Prostate gland (tissue), 2 donors: ENCODE measurements around the gene POLL. TPM values are rescaled to one million over a fixed set of nuclear protein-coding genes. Genes with fewer than 3 reads are reported as not detected.

Experiments
- DNase-seq: peaks from one replicate; pipeline ENCODE4 v3.0.0-alpha.2; 2019; ENCODE audit warnings: low spot score
- H3K27ac ChIP-seq, 2 donors: fragments of 200-600 bp; sonication (generic); 2 replicates each; pipeline ENCODE4 v1.5.1; 2017 to 2019
- H3K27me3 ChIP-seq: fragments of 200-600 bp; sonication (generic); replicated peaks from 2 replicates; pipeline ENCODE4 v1.5.1; 2019; ENCODE audit not compliant: insufficient read depth
- H3K36me3 ChIP-seq, 2 donors: fragments of 200-600 bp; sonication (generic); 1 replicate in 1 of 2; 2 replicates in 1 of 2; pipeline versions ENCODE4 v1.5.1 to v1.8.1; 2017 to 2019
- H3K4me1 ChIP-seq: fragments of 200-600 bp; sonication (generic); replicated peaks from 2 replicates; pipeline ENCODE4 v1.5.1; 2019
- H3K4me3 ChIP-seq, 2 donors: fragments of 200-600 bp; sonication (generic); 2 replicates each; pipeline ENCODE4 v1.5.1; 2017 to 2019
- H3K9me3 ChIP-seq: fragments of 200-600 bp; sonication (generic); 2 replicates; pipeline ENCODE4 v1.5.1; 2017
- POLR2A ChIP-seq: fragments of 450-650 bp; IDR thresholded peaks from one replicate; pipeline ENCODE4 v1.6.1; 2016; ENCODE audit warnings: antibody characterized with exemption, mild to moderate bottlenecking
- POLR2AphosphoS5 ChIP-seq: sonication (generic); formaldehyde crosslinking; IDR thresholded peaks from one replicate; pipeline ENCODE4 v1.6.1; 2017; ENCODE audit warnings: antibody characterized with exemption
- WGBS: methylation state at CpG from one replicate; pipeline ENCODE4 v1.1.5; 2018; 5-methylcytosine and 5-hydroxymethylcytosine counted together
- intact Hi-C: fragments of 100-400 bp; cut with DNase I; formaldehyde crosslinking; loops from one replicate; pipeline ENCODE4 v1.14.2; 2022
- total RNA-seq, 2 donors: library from RNA; depleted of rRNA; stranded (reverse); fragments of >200 nt; gene quantifications; one replicate each; pipeline ENCODE4 v1.1.0, GENCODE V29; 2016
- TF ChIP-seq, protein P1 (sequence below), 4 experiments: fragments of 200-600 bp in 2 of 4; fragments of 450-650 bp in 2 of 4; sonication (generic) in 2 of 4; IDR thresholded peaks; 1 replicate in 3 of 4; 2 replicates in 1 of 4; pipeline ENCODE4 v1.5.1; 2016 to 2019; ENCODE audit warnings: antibody characterized with exemption in 4 of 4, mild to moderate bottlenecking in 2 of 4, moderate library complexity in 2 of 4

The POLL gene
- total RNA-seq, 2 donors from 2014 or later: 23.2 to 44.7 TPM

DNA sequence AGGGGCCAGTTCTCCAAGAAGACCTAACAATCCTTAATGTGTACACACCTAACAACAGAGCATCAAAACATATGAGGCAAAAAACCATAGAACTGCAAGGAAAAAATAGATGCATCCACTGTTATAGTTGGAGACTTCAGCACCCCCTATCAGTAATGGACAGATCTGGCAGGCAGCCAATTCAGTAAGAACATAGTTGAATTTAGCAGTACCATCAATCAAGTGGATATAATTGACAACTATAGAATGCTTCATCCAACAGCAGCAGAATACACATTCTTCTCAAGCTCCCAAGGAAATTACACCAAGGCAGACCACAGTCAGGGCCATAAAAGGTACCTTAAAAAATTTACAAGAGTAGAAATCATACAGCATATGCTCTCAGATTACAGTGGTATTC, 42.2 kb downstream of the POLL start:
- no peaks in the 10 kb centered on the region for H3K9me3 ChIP-seq
- no peak for TF ChIP-seq POLR2A
- TF ChIP-seq, protein P1, sequence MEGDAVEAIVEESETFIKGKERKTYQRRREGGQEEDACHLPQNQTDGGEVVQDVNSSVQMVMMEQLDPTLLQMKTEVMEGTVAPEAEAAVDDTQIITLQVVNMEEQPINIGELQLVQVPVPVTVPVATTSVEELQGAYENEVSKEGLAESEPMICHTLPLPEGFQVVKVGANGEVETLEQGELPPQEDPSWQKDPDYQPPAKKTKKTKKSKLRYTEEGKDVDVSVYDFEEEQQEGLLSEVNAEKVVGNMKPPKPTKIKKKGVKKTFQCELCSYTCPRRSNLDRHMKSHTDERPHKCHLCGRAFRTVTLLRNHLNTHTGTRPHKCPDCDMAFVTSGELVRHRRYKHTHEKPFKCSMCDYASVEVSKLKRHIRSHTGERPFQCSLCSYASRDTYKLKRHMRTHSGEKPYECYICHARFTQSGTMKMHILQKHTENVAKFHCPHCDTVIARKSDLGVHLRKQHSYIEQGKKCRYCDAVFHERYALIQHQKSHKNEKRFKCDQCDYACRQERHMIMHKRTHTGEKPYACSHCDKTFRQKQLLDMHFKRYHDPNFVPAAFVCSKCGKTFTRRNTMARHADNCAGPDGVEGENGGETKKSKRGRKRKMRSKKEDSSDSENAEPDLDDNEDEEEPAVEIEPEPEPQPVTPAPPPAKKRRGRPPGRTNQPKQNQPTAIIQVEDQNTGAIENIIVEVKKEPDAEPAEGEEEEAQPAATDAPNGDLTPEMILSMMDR (IDR thresholded peaks at IDR 0.05): no peak
- TF ChIP-seq POLR2AphosphoS5: no peak
- H3K4me3 ChIP-seq: no peak overlapping the region
- no peaks in the 10 kb centered on the region for H3K27me3 ChIP-seq
- H3K27ac ChIP-seq: no peak overlapping the region
- DNase-seq: no peak
- intact Hi-C loops: no loop called here
- no peaks in the 10 kb centered on the region for H3K36me3 ChIP-seq
- no peaks in the 10 kb centered on the region for H3K4me1 ChIP-seq

DNA sequence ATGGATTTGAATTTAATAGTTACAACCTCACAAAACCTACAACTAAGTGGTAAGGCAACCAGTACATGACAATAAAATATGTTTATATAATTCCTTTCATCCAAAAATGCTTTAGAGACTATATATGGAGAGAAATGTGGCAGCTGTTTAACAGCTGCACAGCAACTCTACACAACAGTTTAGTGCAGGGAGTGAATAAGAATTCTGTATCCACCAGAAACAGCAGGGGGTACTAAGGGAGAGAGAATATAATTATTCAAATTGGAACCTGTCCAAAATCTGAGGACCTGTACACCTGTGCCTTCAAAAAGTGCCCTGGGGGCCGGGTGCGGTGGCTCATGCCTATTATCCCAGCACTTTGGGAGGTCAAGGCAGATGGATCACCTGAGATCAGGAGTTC, 49.6 kb downstream of the POLL start:
- WGBS: 95% methylated on average over 2 of the region's 2 CpGs
- intact Hi-C loops: no loop called here
- H3K27me3 ChIP-seq: no peaks in the 10 kb centered on the region

DNA sequence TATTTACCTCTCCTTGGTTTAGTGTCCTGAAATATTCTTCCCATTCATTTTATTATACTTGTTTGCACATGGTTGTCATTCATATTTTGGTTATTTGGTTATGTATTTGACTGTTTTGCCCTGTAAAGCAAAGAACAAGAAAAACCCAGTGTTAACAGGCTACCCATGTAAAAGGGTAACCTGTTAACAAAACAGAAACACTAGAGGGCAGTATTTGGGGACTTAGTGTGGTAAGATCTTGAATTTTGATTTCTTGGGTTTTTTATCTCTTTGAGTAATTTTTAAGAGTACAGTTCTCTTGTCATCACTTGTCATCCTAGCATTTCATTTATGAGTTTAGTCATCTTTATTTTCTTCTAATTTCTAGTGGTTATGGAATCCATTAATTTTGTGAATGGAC, 51.3 kb downstream of the POLL start:
- intact Hi-C loops: no loop called here
- no peaks in the 10 kb centered on the region for H3K9me3 ChIP-seq
- H3K4me1 ChIP-seq: no peaks in the 10 kb centered on the region
- H3K27ac ChIP-seq: no peak overlapping the region
- no peak overlapping the region for H3K4me3 ChIP-seq
- H3K27me3 ChIP-seq: no peaks in the 10 kb centered on the region
- DNase-seq: no peak
- no peaks in the 10 kb centered on the region for H3K36me3 ChIP-seq
- TF ChIP-seq, protein P1 (IDR thresholded peaks at IDR 0.05): peak in 3 of 4 experiments; percentile 18 to 25 (median 19)
- TF ChIP-seq POLR2AphosphoS5 (no peak), POLR2A (no peak)

More for the DNA sequence above, 49.6 kb downstream of the POLL start:
- no peak for DNase-seq
- H3K27ac ChIP-seq: no peak overlapping the region
- no peak overlapping the region for H3K4me3 ChIP-seq
- no peaks in the 10 kb centered on the region for H3K4me1 ChIP-seq
- H3K9me3 ChIP-seq: no peaks in the 10 kb centered on the region
- H3K36me3 ChIP-seq: no peaks in the 10 kb centered on the region
- TF ChIP-seq, protein P1 (IDR thresholded peaks at IDR 0.05): no peak
- no peak for TF ChIP-seq POLR2AphosphoS5
- TF ChIP-seq POLR2A: no peak

DNA sequence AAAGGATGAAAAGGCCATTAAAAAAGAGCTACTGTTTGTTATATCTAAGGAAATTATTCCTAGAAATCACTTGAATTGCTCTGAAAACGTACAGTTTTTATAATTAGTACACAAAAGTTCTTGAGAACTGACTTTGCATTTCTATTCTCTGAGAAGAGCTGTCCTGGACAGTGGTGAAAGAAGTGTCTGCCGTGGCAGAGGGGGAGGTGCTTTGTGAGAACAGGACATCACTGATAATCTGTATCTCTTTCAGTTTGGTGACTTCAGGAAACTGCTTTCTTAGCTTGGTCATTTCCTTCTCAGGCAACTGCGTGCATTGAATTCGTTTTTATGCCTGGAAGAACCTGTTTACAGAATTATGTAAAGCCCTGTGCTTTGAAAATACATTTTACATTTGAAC, 52.1 kb downstream of the POLL start:
- no peak for DNase-seq
- Histone ChIP-seq H3K4me1 (no peaks in the 10 kb centered on the region), H3K9me3 (no peaks in the 10 kb centered on the region), H3K36me3 (no peaks in the 10 kb centered on the region), H3K4me3 (no peak overlapping the region), H3K27ac (no peak overlapping the region), H3K27me3 (no peaks in the 10 kb centered on the region)
- 60% methylated on average over 4 of the region's 4 CpGs for WGBS
- TF ChIP-seq, protein P1 (IDR thresholded peaks at IDR 0.05): no peak
- TF ChIP-seq POLR2AphosphoS5 (no peak), POLR2A (no peak)
- intact Hi-C loops: no loop called here

DNA sequence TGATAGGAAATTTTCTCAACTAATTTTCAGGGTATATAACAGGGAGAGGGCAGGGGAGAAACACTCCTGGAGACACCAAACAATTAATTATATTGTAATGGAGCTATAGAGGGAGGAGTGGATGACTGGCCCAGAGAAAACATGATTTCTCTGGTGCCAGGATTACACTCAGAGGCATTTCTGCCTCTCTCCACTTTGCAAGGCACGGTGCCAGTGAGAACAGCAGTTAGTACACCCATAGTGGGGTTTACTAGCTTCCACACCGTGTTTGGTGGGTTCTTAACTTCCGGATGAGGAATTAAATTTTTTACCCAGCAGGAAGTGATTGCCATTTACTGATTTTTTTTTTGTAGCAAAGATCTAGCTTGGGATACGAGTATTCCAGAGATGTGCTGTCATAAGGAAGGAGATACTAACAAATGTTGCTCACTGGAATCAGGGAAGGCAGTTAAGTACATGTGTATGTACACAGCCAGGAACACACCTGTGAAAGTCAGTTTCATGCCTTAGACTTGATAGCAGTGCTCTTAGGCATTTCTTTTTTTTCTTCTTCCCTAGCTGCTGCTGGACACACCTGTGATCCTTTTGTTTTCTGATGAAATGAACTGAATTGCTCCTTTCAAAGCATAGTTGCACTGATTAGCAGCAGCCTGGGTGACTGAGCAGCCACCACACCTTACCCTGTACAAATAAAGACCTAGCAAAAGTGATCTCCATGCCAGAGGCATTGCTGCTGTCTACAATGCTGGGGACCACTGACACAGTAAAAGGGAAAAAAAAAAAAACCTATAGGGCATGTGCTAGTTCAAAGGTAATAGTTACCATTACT, 58.1 kb downstream of the POLL start:
- Histone ChIP-seq H3K4me3 (no peak overlapping the region), H3K27ac (no peak overlapping the region), H3K27me3 (no peaks in the 10 kb centered on the region), H3K9me3 (no peaks in the 10 kb centered on the region), H3K36me3 (no peaks in the 10 kb centered on the region), H3K4me1 (no peaks in the 10 kb centered on the region)
- intact Hi-C loops: no loop called here
- TF ChIP-seq POLR2AphosphoS5 (peak; percentile 40), POLR2A (no peak)
- peak; percentile 12 for DNase-seq
- 31% methylated on average over 4 of the region's 4 CpGs for WGBS
